Colon (tissue), 2 donors: Measurements from ENCODE around the gene FAM13A.

Experiments
- FAIRE-seq: peaks from 2 replicates; lab custom pipeline; 2012; peaks lifted over from hg19 to GRCh38; lab: Jason Lieb, UNC
- donor health status: control.
- donor health status: control.

Gene FAM13A

GRCh38 chr4:88831031-88831430 is 226.0 kb downstream of the FAM13A start:
- FAIRE-seq: no peak

GRCh38 chr4:88830598-88830997 is 226.4 kb downstream of the FAM13A start:
- FAIRE-seq: no peak

- FAIRE-seq: no peak
Observed at GRCh38 chr4:88828842-88829571, 228.0 kb downstream of the FAM13A start.

GRCh38 chr4:88827442-88827841 is 229.5 kb downstream of the FAM13A start:
- no peak for FAIRE-seq

- no peak for FAIRE-seq
Observed at GRCh38 chr4:88826771-88827170, 230.2 kb downstream of the FAM13A start.

- no peak for FAIRE-seq
Observed at GRCh38 chr4:88825931-88826330, 231.1 kb downstream of the FAM13A start.

- peak; percentile 24 for FAIRE-seq
Observed at GRCh38 chr4:88823058-88823919, 233.7 kb downstream of the FAM13A start.

- FAIRE-seq: no peak
Observed at GRCh38 chr4:88822034-88822789, 234.8 kb downstream of the FAM13A start.

GRCh38 chr4:88821522-88821921 is 235.5 kb downstream of the FAM13A start:
- FAIRE-seq: peak; percentile 75

- FAIRE-seq: no peak
Observed at GRCh38 chr4:88820698-88821415, 236.1 kb downstream of the FAM13A start.

- FAIRE-seq: no peak
Observed at GRCh38 chr4:88819818-88820697, 236.9 kb downstream of the FAM13A start.

- FAIRE-seq: peak; percentile 51
Observed at GRCh38 chr4:88818631-88819470, 238.1 kb downstream of the FAM13A start.

GRCh38 chr4:88817740-88818139 is 239.2 kb downstream of the FAM13A start:
- no peak for FAIRE-seq

GRCh38 chr4:88816360-88816759 is 240.6 kb downstream of the FAM13A start:
- FAIRE-seq: no peak

GRCh38 chr4:88814043-88814617 is 242.9 kb downstream of the FAM13A start:
- FAIRE-seq: no peak

GRCh38 chr4:88813013-88813412 is 244.0 kb downstream of the FAM13A start:
- no peak for FAIRE-seq

GRCh38 chr4:88812420-88812819 is 244.6 kb downstream of the FAM13A start:
- FAIRE-seq: no peak

GRCh38 chr4:88811904-88812303 is 245.1 kb downstream of the FAM13A start:
- FAIRE-seq: no peak

GRCh38 chr4:88810325-88810724 is 246.7 kb downstream of the FAM13A start:
- FAIRE-seq: no peak
